Measurements from ENCODE around the gene AGAP6.
A peak's percentile ranks its signal among the peaks of the same experiment; 100 is the strongest.
"Not testable (repeated sequence)": the region's sequence is repeated elsewhere in the genome, so short reads cannot be mapped to it uniquely, and the experiment has no call there.

Gene AGAP6

GRCh38 chr10:49988376-49988775 lies at the start of gene AGAP6:
TSS of gene AGAP6 (plus strand) at chr10:49988406. CDS start at chr10:49988716, 310 bp downstream.
- POLR2A ChIA-PET = not testable (repeated sequence)

GRCh38 chr10:49941447-49942338 lies 46.5 kb upstream of the AGAP6 start, which contains the start of the genes PARG and TIMM23B:
TSS of gene PARG (minus strand) at chr10:49942027. CDS start at chr10:49941725, 302 bp downstream.
TSS of gene TIMM23B (plus strand) at chr10:49942053. CDS start at chr10:49942195, 142 bp downstream.
- POLR2A ChIA-PET, CTCF ChIA-PET: not testable (repeated sequence)
- peak; percentile 65 for DNase-seq (ENCODE audit: extremely low spot score)

More at GRCh38 chr10:49988376-49988775, at the start of gene AGAP6:
- CTCF ChIA-PET; DNase-seq (ENCODE audit: extremely low spot score): not testable (repeated sequence)

GRCh38 chr10:49942339-49942705 lies 45.9 kb upstream of the AGAP6 start:
- POLR2A ChIA-PET; DNase-seq (ENCODE audit: extremely low spot score); CTCF ChIA-PET: not testable (repeated sequence)

- POLR2A ChIA-PET = interaction anchor here (0.7 kb wide), 1 partner anchor 410 kb away, joined by 6 read pairs; no protein-coding TSS in a partner anchor
- DNase-seq (ENCODE audit: extremely low spot score); CTCF ChIA-PET: not testable (repeated sequence)
Observed at GRCh38 chr10:49943607-49944006, 44.6 kb upstream of the AGAP6 start.

- DNase-seq (ENCODE audit: extremely low spot score); POLR2A ChIA-PET; CTCF ChIA-PET: not testable (repeated sequence)
Observed at GRCh38 chr10:49948142-49948541, 40.1 kb upstream of the AGAP6 start.

- POLR2A ChIA-PET; DNase-seq (ENCODE audit: extremely low spot score); CTCF ChIA-PET: not testable (repeated sequence)
Observed at GRCh38 chr10:49948737-49949136, 39.5 kb upstream of the AGAP6 start.

GRCh38 chr10:49952006-49952405 lies 36.2 kb upstream of the AGAP6 start:
- DNase-seq (ENCODE audit: extremely low spot score); POLR2A ChIA-PET; CTCF ChIA-PET: not testable (repeated sequence)

GRCh38 chr10:49953122-49953521 lies 35.1 kb upstream of the AGAP6 start:
- CTCF ChIA-PET; DNase-seq (ENCODE audit: extremely low spot score); POLR2A ChIA-PET: not testable (repeated sequence)

GRCh38 chr10:49970331-49970857 lies 17.8 kb upstream of the AGAP6 start:
- CTCF ChIA-PET; DNase-seq (ENCODE audit: extremely low spot score); POLR2A ChIA-PET: not testable (repeated sequence)

GRCh38 chr10:49971466-49971865 lies 16.7 kb upstream of the AGAP6 start:
- POLR2A ChIA-PET; CTCF ChIA-PET; DNase-seq (ENCODE audit: extremely low spot score): not testable (repeated sequence)

- DNase-seq (ENCODE audit: extremely low spot score); POLR2A ChIA-PET; CTCF ChIA-PET: not testable (repeated sequence)
Observed at GRCh38 chr10:49972094-49972493, 16.1 kb upstream of the AGAP6 start.

- DNase-seq (ENCODE audit: extremely low spot score); CTCF ChIA-PET; POLR2A ChIA-PET: not testable (repeated sequence)
Observed at GRCh38 chr10:49977756-49978155, 10.4 kb upstream of the AGAP6 start.

- POLR2A ChIA-PET; CTCF ChIA-PET; DNase-seq (ENCODE audit: extremely low spot score): not testable (repeated sequence)
Observed at GRCh38 chr10:49987207-49987606, 999 bp upstream of the AGAP6 start.

- DNase-seq (ENCODE audit: extremely low spot score); POLR2A ChIA-PET; CTCF ChIA-PET: not testable (repeated sequence)
Observed at GRCh38 chr10:49995321-49995720, 7.1 kb downstream of the AGAP6 start.

- CTCF ChIA-PET; POLR2A ChIA-PET; DNase-seq (ENCODE audit: extremely low spot score): not testable (repeated sequence)
Observed at GRCh38 chr10:50014024-50014423, 25.8 kb downstream of the AGAP6 start.

GRCh38 chr10:50015596-50016220 lies 27.5 kb downstream of the AGAP6 start:
- CTCF ChIA-PET; DNase-seq (ENCODE audit: extremely low spot score); POLR2A ChIA-PET: not testable (repeated sequence)

- POLR2A ChIA-PET; DNase-seq (ENCODE audit: extremely low spot score); CTCF ChIA-PET: not testable (repeated sequence)
Observed at GRCh38 chr10:50016926-50017325, 28.7 kb downstream of the AGAP6 start.

GRCh38 chr10:50017646-50018045 lies 29.4 kb downstream of the AGAP6 start:
- POLR2A ChIA-PET; DNase-seq (ENCODE audit: extremely low spot score); CTCF ChIA-PET: not testable (repeated sequence)

- CTCF ChIA-PET; DNase-seq (ENCODE audit: extremely low spot score); POLR2A ChIA-PET: not testable (repeated sequence)
Observed at GRCh38 chr10:50019279-50019678, 31.1 kb downstream of the AGAP6 start.

All from GM10248 (cell line).